HepG2 (cell line): ENCODE data around the gene PRDM15. TPM values are rescaled to one million over a fixed set of nuclear protein-coding genes. Genes with fewer than 3 reads are reported as not detected.

ENCODE experiments used
- ATAC-seq: fragments of 200-7000 bp; cut with Tn5 transposase; 3 replicates; pipeline ENCODE4 v1.9.1; 2020; ENCODE audit warnings: mild to moderate bottlenecking, moderate library complexity
- BruUV-seq: library from RNA; stranded (reverse); fragments of 400-500 nt; replicated peaks from 2 replicates; lab custom pipeline; 2021; lab: Mats Ljungman, UMichigan
- CTCF ChIA-PET: fragments of 300-600 bp; formaldehyde crosslinking; extraction: SDS; loops from one replicate; lab custom pipeline; 2021; ENCODE audit warnings: low total read pairs, inconsistent platforms, low intra/inter-chr PET ratio; lab: Yijun Ruan, JAX
- POLR2A ChIA-PET: fragments of 350-600 bp; sonication (Branson Sonifier 250); formaldehyde crosslinking; loops from one replicate; lab custom pipeline; 2020; ENCODE audit warnings: antibody characterized with exemption, inconsistent platforms; lab: Yijun Ruan, JAX
- DNase-seq: peaks from one replicate; pipeline ENCODE4 v3.0.0-alpha.2; 2015; ENCODE audit warnings: low spot score
- FAIRE-seq: peaks from 3 replicates; lab custom pipeline; 2011; peaks lifted over from hg19 to GRCh38; lab: Jason Lieb, UNC
- H2AFZ ChIP-seq: one replicate; pipeline ENCODE4 v1.6.1; 2011; ENCODE audit warnings: low read length, inconsistent platforms
- H3K27ac ChIP-seq: fragments of 300-600 bp; 3 replicates; pipeline ENCODE4 v1.8.0; 2011; ENCODE audit warnings: mixed run types, mild to moderate bottlenecking, mixed read lengths, low read length, inconsistent platforms; ENCODE audit not compliant: insufficient read depth; ENCODE audit errors: extremely low read length
- H3K27me3 ChIP-seq, 2 experiments: fragments of 200-600 bp in 1 of 2; 2 replicates in 1 of 2; 3 replicates in 1 of 2; pipeline versions ENCODE4 v1.6.0 to v1.8.0; 2011; ENCODE audit warnings: low read length in 2 of 2, mild to moderate bottlenecking in 2 of 2, moderate library complexity in 2 of 2, inconsistent platforms in 1 of 2; ENCODE audit not compliant: insufficient read depth in 2 of 2, control insufficient read depth in 1 of 2
- H3K36me3 ChIP-seq, 2 experiments: fragments of 200-600 bp in 1 of 2; replicated peaks in 1 of 2; 2 replicates in 1 of 2; 3 replicates in 1 of 2; pipeline versions ENCODE4 v1.5.1 to v1.8.0; 2011; ENCODE audit warnings: low read length in 2 of 2, inconsistent platforms in 1 of 2; ENCODE audit not compliant: insufficient read depth in 2 of 2, control insufficient read depth in 1 of 2
- H3K4me1 ChIP-seq: 2 replicates; pipeline ENCODE4 v1.5.1; 2012; ENCODE audit warnings: low read length, inconsistent platforms; ENCODE audit not compliant: insufficient read depth
- H3K4me2 ChIP-seq: 2 replicates; pipeline ENCODE4 v1.6.0; 2011; ENCODE audit warnings: low read depth, low read length, inconsistent platforms
- H3K4me3 ChIP-seq, 3 experiments: fragments of 200-600 bp in 1 of 3; sonication (generic), shearing (Covaris generic) in 1 of 3; replicated peaks in 1 of 3; 2 replicates each; pipeline ENCODE4 v1.5.1; 2011 to 2016; ENCODE audit warnings: low read length in 3 of 3, inconsistent platforms in 2 of 3, low read depth in 2 of 3, mild to moderate bottlenecking in 2 of 3, control low read depth in 1 of 3, mixed read lengths in 1 of 3; ENCODE audit not compliant: insufficient read depth in 1 of 3
- H3K79me2 ChIP-seq: one replicate; pipeline ENCODE4 v1.6.1; 2011; ENCODE audit warnings: low read length, inconsistent platforms; ENCODE audit not compliant: insufficient read depth
- H3K9ac ChIP-seq: 2 replicates; pipeline ENCODE4 v1.6.0; 2011; ENCODE audit warnings: mild to moderate bottlenecking, low read depth, low read length, inconsistent platforms; ENCODE audit not compliant: insufficient read depth
- H3K9me3 ChIP-seq: 2 replicates; pipeline ENCODE4 v1.5.1; 2012; ENCODE audit warnings: mild to moderate bottlenecking, low read length
- H4K20me1 ChIP-seq: 2 replicates; pipeline ENCODE4 v1.6.0; 2011; ENCODE audit warnings: inconsistent platforms, mild to moderate bottlenecking, low read length, moderate library complexity; ENCODE audit not compliant: insufficient read depth
- ATF1 ChIP-seq: IDR thresholded peaks from 2 replicates; pipeline ENCODE4 v1.6.1; 2016; ENCODE audit warnings: mild to moderate bottlenecking, control low read depth
- ATF7 ChIP-seq, 2 experiments: fragments of 450-650 bp in 1 of 2; sonication (generic) in 1 of 2; formaldehyde crosslinking in 1 of 2; IDR thresholded peaks; 2 replicates each; pipeline versions ENCODE4 v1.4.0 to v1.6.1; 2016 to 2020; ENCODE audit warnings: antibody characterized with exemption in 1 of 2, mild to moderate bottlenecking in 1 of 2, missing genetic modification reagents in 1 of 2
- CC2D1A ChIP-seq: sonication (generic); formaldehyde crosslinking; IDR thresholded peaks from 2 replicates; pipeline ENCODE4 v1.8.1; 2023; ENCODE audit warnings: mild to moderate bottlenecking, missing genetic modification reagents
- HMG20A ChIP-seq: IDR thresholded peaks from 2 replicates; pipeline ENCODE4 v1.6.1; 2016; ENCODE audit warnings: borderline replicate concordance
- MBD4 ChIP-seq: IDR thresholded peaks from 2 replicates; pipeline ENCODE4 v1.6.1; 2012; ENCODE audit warnings: low read length, inconsistent platforms, borderline replicate concordance
- SMAD1 ChIP-seq: sonication (generic); formaldehyde crosslinking; IDR thresholded peaks from 2 replicates; pipeline ENCODE4 v1.4.0; 2020; ENCODE audit warnings: missing genetic modification reagents, low read depth, mild to moderate bottlenecking, borderline replicate concordance
- STAT5B ChIP-seq: sonication (generic); formaldehyde crosslinking; IDR thresholded peaks from 2 replicates; pipeline ENCODE4 v1.4.0; 2020; ENCODE audit warnings: missing genetic modification reagents
- SUZ12 ChIP-seq: fragments of 150-350 bp; IDR thresholded peaks from 2 replicates; pipeline ENCODE4 v1.6.1; 2014; ENCODE audit warnings: low read depth, low read length
- TP53 ChIP-seq: sonication (generic); formaldehyde crosslinking; conservative IDR thresholded peaks from 2 replicates; pipeline ENCODE4 v1.4.0; 2020; ENCODE audit warnings: missing genetic modification reagents
- ZBTB26 ChIP-seq: IDR thresholded peaks from 2 replicates; pipeline ENCODE4 v1.6.1; 2016; ENCODE audit warnings: missing compliant biosample characterization, missing genetic modification reagents, borderline replicate concordance
- ZNF496 ChIP-seq: sonication (generic); formaldehyde crosslinking; IDR thresholded peaks from 2 replicates; pipeline ENCODE4 v1.8.1; 2023; ENCODE audit warnings: mild to moderate bottlenecking, moderate library complexity, missing genetic modification reagents; ENCODE audit not compliant: insufficient replicate concordance
- ZNF547 ChIP-seq: sonication (generic); formaldehyde crosslinking; IDR thresholded peaks from 2 replicates; pipeline ENCODE4 v1.5.1; 2020; ENCODE audit warnings: mild to moderate bottlenecking, missing genetic modification reagents
- WGBS: methylation state at CpG from one replicate; pipeline ENCODE4 v1.1.6; 2017; ENCODE audit warnings: low lambda C conversion rate; 5-methylcytosine and 5-hydroxymethylcytosine counted together
- in situ Hi-C: cut with HindIII; loops from 2 replicates; pipeline ENCODE4 v1.10.0; 2017; ENCODE audit warnings: low pct_unique_long_range_greater_than_20kb; ENCODE audit not compliant: extremely low pct_ligation_motif_present
- intact Hi-C: fragments of 100-400 bp; cut with micrococcal nuclease; formaldehyde crosslinking; loops from one replicate; pipeline ENCODE4 v1.10.0; 2022; ENCODE audit not compliant: unreplicated experiment
- polyA plus RNA-seq, 8 experiments: library from polyadenylated mRNA; depleted of rRNA in 3 of 8; stranded (reverse) in 7 of 8; unstranded in 1 of 8; fragments of >200 nt; fragmentation: Illumina TruSeq in 4 of 8; extraction: Trizol in 4 of 8; gene quantifications; 2 replicates each; pipeline versions ENCODE4 v1.2.1 to v1.2.3, GENCODE V29; 2011 to 2016; ENCODE audit warnings: low read depth in 4 of 8, missing spikeins in 1 of 8, mixed read lengths in 1 of 8; ENCODE audit not compliant: insufficient read depth in 1 of 8
- total RNA-seq, 5 experiments: library from RNA; depleted of rRNA; stranded (reverse); fragments of >200 nt; fragmentation: Illumina TruSeq; extraction: Trizol; gene quantifications; 2 replicates each; pipeline ENCODE4 v1.2.3, GENCODE V29; 2016; ENCODE audit warnings: low read depth in 1 of 5
- TF ChIP-seq, protein P1 (sequence below): sonication (generic); formaldehyde crosslinking; IDR thresholded peaks from 2 replicates; pipeline ENCODE4 v1.4.0; 2020; ENCODE audit warnings: missing genetic modification reagents, mild to moderate bottlenecking, borderline replicate concordance

PRDM15 gene
- total and polyA plus RNA-seq, 2 of the 13 experiments (the other 11 are each of a cell fraction or from before 2014, with no cell fraction given), result 4.0 to 6.9 TPM

GRCh38 chr21:41759926-41760325 lies 119.2 kb downstream of the PRDM15 start:
- H3K4me1 ChIP-seq, result peaks cover 67% of the 10 kb centered on the region
- H3K27ac ChIP-seq, result no peak overlapping the region
- H4K20me1 ChIP-seq, result peaks cover 86% of the 10 kb centered on the region
- H3K9ac ChIP-seq, result no peak overlapping the region
- TF ChIP-seq ZNF547 (CRISPR knock-in tag) (no peak), CC2D1A (CRISPR knock-in tag) (no peak), ATF7 (IDR thresholded peaks at IDR 0.05) (no peak), ATF7 (CRISPR knock-in tag; IDR thresholded peaks at IDR 0.05) (no peak), SUZ12 (no peak), ZNF496 (CRISPR knock-in tag) (no peak), STAT5B (CRISPR knock-in tag) (no peak), HMG20A (CRISPR knock-in tag) (no peak), TP53 (CRISPR knock-in tag) (no peak), ZBTB26 (no peak), ATF1 (CRISPR knock-in tag) (no peak), MBD4 (no peak), SMAD1 (CRISPR knock-in tag) (no peak)
- TF ChIP-seq, protein P1, sequence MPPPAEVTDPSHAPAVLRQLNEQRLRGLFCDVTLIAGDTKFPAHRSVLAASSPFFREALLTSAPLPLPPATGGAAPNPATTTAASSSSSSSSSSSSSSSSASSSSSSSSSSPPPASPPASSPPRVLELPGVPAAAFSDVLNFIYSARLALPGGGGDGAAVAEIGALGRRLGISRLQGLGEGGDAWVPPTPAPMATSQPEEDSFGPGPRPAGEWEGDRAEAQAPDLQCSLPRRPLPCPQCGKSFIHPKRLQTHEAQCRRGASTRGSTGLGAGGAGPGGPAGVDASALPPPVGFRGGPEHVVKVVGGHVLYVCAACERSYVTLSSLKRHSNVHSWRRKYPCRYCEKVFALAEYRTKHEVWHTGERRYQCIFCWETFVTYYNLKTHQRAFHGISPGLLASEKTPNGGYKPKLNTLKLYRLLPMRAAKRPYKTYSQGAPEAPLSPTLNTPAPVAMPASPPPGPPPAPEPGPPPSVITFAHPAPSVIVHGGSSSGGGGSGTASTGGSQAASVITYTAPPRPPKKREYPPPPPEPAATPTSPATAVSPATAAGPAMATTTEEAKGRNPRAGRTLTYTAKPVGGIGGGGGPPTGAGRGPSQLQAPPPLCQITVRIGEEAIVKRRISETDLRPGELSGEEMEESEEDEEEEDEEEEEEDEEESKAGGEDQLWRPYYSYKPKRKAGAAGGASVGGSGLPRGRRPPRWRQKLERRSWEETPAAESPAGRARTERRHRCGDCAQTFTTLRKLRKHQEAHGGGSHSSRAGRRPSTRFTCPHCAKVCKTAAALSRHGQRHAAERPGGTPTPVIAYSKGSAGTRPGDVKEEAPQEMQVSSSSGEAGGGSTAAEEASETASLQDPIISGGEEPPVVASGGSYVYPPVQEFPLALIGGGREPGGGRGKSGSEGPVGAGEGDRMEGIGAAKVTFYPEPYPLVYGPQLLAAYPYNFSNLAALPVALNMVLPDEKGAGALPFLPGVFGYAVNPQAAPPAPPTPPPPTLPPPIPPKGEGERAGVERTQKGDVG, result no peak
- TF ChIP-seq, all 625 proteins: peak for 0
- in situ Hi-C loops, result no loop called here
- Histone ChIP-seq H3K36me3 (peaks cover 10 to 21% of the 10 kb centered on the region in 2 experiments; a peak in 4 of 5 replicates), H3K27me3 (no peaks in the 10 kb centered on the region), H2AFZ (no peak overlapping the region), H3K79me2 (peaks cover 73% of the 10 kb centered on the region), H3K4me2 (no peak overlapping the region), H3K4me3 (no peak overlapping the region), H3K9me3 (no peaks in the 10 kb centered on the region)
- BruUV-seq, result no TSS peak
- FAIRE-seq (no peak), ATAC-seq (no peak), DNase-seq (no peak)
- 96% methylated on average over 5 of the region's 5 CpGs for WGBS
- ChIA-PET POLR2A (interaction anchor here (0.6 kb wide), 1 partner anchor 56 kb away, joined by 3 read pairs; no protein-coding TSS in a partner anchor), CTCF (no interaction called here)
- intact Hi-C loops, result no loop called here
